Measurements from ENCODE around the gene TGFB1. TPM values are rescaled to one million over a fixed set of nuclear protein-coding genes. Genes with fewer than 3 reads are reported as not detected.

The TGFB1 gene
- total and polyA plus RNA-seq, 2 of the 13 experiments (the other 11 are each of a cell fraction or from before 2014, with no cell fraction given), result 4.1 to 5.4 TPM

DNA sequence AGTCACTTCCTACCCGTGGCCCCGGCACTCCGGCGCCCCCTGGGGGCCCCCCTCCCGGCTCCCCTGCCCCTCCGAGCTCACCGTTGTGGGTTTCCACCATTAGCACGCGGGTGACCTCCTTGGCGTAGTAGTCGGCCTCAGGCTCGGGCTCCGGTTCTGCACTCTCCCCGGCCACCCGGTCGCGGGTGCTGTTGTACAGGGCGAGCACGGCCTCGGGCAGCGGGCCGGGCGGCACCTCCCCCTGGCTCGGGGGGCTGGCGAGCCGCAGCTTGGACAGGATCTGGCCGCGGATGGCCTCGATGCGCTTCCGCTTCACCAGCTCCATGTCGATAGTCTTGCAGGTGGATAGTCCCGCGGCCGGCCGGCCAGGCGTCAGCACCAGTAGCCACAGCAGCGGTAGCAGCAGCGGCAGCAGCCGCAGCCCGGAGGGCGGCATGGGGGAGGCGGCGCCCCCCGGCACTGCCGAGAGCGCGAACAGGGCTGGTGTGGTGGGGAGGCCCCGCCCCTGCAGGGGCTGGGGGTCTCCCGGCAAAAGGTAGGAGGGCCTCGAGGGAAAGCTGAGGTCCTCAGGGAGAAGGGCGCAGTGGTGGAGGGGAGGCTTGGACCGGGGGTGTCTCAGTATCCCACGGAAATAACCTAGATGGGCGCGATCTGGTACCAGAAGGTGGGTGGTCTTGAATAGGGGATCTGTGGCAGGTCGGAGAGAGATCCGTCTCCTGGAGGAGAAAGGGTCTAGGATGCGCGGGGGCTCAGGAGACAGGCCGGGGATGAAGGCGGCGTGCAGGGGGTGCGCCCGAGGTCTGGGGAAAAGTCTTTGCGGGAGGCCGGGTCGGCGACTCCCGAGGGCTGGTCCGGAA lies 885 bp downstream of the TGFB1 start (continued):
- TF ChIP-seq ZNF281 (CRISPR knock-in tag; IDR thresholded peaks at IDR 0.05; ENCODE audit: borderline replicate concordance) (no peak), ZNF136 (CRISPR knock-in tag; IDR thresholded peaks at IDR 0.05; ENCODE audit: low read depth) (no peak), TCF12 (IDR thresholded peaks at IDR 0.05) (no peak), TCF12 (CRISPR knock-in tag; IDR thresholded peaks at IDR 0.05) (no peak), CEBPB (IDR thresholded peaks at IDR 0.05; ENCODE audit: borderline replicate concordance, low read depth, low read length) (no peak), YEATS2 (CRISPR knock-in tag; IDR thresholded peaks at IDR 0.05; ENCODE audit: borderline replicate concordance) (peak; percentile 35; the same call in 1 of the 2 replicates), RBFOX2 (IDR thresholded peaks at IDR 0.05; ENCODE audit: low read depth, low read length) (peak; percentile 69), ZNF224 (CRISPR knock-in tag; IDR thresholded peaks at IDR 0.05) (no peak), HOXA3 (CRISPR knock-in tag; IDR thresholded peaks at IDR 0.05) (no peak), AGO2 (optimal IDR thresholded peaks at IDR 0.05; ENCODE audit: low read depth, low read length) (peak; percentile 71), ZBTB40 (IDR thresholded peaks at IDR 0.05) (no peak), ZBTB40 (CRISPR knock-in tag; IDR thresholded peaks at IDR 0.05) (no peak)
- TF ChIP-seq, protein P1, sequence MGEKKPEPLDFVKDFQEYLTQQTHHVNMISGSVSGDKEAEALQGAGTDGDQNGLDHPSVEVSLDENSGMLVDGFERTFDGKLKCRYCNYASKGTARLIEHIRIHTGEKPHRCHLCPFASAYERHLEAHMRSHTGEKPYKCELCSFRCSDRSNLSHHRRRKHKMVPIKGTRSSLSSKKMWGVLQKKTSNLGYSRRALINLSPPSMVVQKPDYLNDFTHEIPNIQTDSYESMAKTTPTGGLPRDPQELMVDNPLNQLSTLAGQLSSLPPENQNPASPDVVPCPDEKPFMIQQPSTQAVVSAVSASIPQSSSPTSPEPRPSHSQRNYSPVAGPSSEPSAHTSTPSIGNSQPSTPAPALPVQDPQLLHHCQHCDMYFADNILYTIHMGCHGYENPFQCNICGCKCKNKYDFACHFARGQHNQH (CRISPR knock-in tag; IDR thresholded peaks at IDR 0.05), result peak; percentile 61; the same call in 1 of the 2 replicates
- TF ChIP-seq, protein P2, sequence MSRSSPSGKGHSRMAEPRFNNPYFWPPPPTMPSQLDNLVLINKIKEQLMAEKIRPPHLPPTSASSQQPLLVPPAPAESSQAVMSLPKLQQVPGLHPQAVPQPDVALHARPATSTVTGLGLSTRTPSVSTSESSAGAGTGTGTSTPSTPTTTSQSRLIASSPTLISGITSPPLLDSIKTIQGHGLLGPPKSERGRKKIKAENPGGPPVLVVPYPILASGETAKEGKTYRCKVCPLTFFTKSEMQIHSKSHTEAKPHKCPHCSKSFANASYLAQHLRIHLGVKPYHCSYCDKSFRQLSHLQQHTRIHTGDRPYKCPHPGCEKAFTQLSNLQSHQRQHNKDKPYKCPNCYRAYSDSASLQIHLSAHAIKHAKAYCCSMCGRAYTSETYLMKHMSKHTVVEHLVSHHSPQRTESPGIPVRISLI (CRISPR knock-in tag; IDR thresholded peaks at IDR 0.05; ENCODE audit: borderline replicate concordance), result no peak

Measured in HepG2 (cell line).